Karpas-422 (cell line): ENCODE measurements around the gene BTBD16. TPM values are rescaled to one million over a fixed set of nuclear protein-coding genes. Genes with fewer than 3 reads are reported as not detected.

Experiments used
- DNase-seq: peaks from one replicate; pipeline ENCODE4 v3.0.0-alpha.2; 2015
- H2AFZ ChIP-seq: fragments of 200-600 bp; sonication (generic); 2 replicates; pipeline ENCODE4 v1.6.1; 2014; ENCODE audit warnings: antibody characterized with exemption, low read length, mixed read lengths
- H3K27ac ChIP-seq: fragments of 200-600 bp; sonication (generic); 2 replicates; pipeline ENCODE4 v1.5.1; 2014; ENCODE audit warnings: mild to moderate bottlenecking, low read length, moderate library complexity
- H3K27me3 ChIP-seq: fragments of 200-600 bp; sonication (generic); 2 replicates; pipeline ENCODE4 v1.6.1; 2014; ENCODE audit warnings: low read length, mixed read lengths
- H3K36me3 ChIP-seq: fragments of 200-600 bp; sonication (generic); 2 replicates; pipeline ENCODE4 v1.6.1; 2014; ENCODE audit warnings: low read length, mixed read lengths; ENCODE audit not compliant: insufficient read depth
- H3K4me1 ChIP-seq: fragments of 200-600 bp; sonication (generic); 2 replicates; pipeline ENCODE4 v1.6.1; 2014; ENCODE audit warnings: mild to moderate bottlenecking, low read length, mixed read lengths
- H3K4me2 ChIP-seq: fragments of 200-600 bp; sonication (generic); 2 replicates; pipeline ENCODE4 v1.6.1; 2014; ENCODE audit warnings: low read length, low read depth, mild to moderate bottlenecking; ENCODE audit not compliant: poor library complexity, severe bottlenecking
- H3K4me3 ChIP-seq: fragments of 200-600 bp; sonication (generic); 2 replicates; pipeline ENCODE4 v1.5.1; 2014; ENCODE audit warnings: mild to moderate bottlenecking, antibody characterized with exemption, low read length, mixed read lengths
- H3K79me2 ChIP-seq: fragments of 200-600 bp; sonication (generic); 2 replicates; pipeline ENCODE4 v1.6.1; 2014; ENCODE audit warnings: mild to moderate bottlenecking, low read length, mixed read lengths
- H3K9ac ChIP-seq: fragments of 200-600 bp; sonication (generic); 2 replicates; pipeline ENCODE4 v1.6.0; 2014; ENCODE audit warnings: low read length
- H3K9me2 ChIP-seq: fragments of 200-600 bp; sonication (generic), shearing (Covaris generic); replicated peaks from 2 replicates; pipeline ENCODE4 v1.6.0; 2014; ENCODE audit warnings: mild to moderate bottlenecking, low read length, moderate library complexity; ENCODE audit not compliant: insufficient read depth
- H3K9me3 ChIP-seq: fragments of 300-700, 200-600 bp; sonication (generic); 2 replicates; pipeline ENCODE4 v1.6.1; 2014; ENCODE audit warnings: low read length, mixed read lengths
- H4K20me1 ChIP-seq: fragments of 200-600 bp; sonication (generic); 2 replicates; pipeline ENCODE4 v1.6.1; 2014; ENCODE audit warnings: mild to moderate bottlenecking, antibody characterized with exemption, low read length, low read depth; ENCODE audit not compliant: insufficient read depth
- total RNA-seq: library from RNA; depleted of rRNA; stranded (reverse); fragments of >200 nt; shearing (Covaris generic); gene quantifications from 2 replicates; pipeline ENCODE4 v1.2.3, GENCODE V29; 2014; ENCODE audit warnings: low replicate concordance

Gene BTBD16
- total RNA-seq, 1 experiment from 2014 or later: not detected

GRCh38 chr10:122328676-122329075, 57.6 kb downstream of the BTBD16 start:
- no peak overlapping the region for H3K4me2 ChIP-seq
- no peaks in the 10 kb centered on the region for H3K79me2 ChIP-seq
- peaks cover 3% of the 10 kb centered on the region; the same call in 1 of the 2 replicates for H3K27me3 ChIP-seq
- no peak for DNase-seq
- H3K9me3 ChIP-seq: no peaks in the 10 kb centered on the region
- H3K27ac ChIP-seq: no peak overlapping the region
- H3K9ac ChIP-seq: no peak overlapping the region
- no peaks in the 10 kb centered on the region for H3K4me1 ChIP-seq
- H3K36me3 ChIP-seq: no peaks in the 10 kb centered on the region
- no peak overlapping the region for H2AFZ ChIP-seq
- H3K9me2 ChIP-seq: no peaks in the 10 kb centered on the region
- no peaks in the 10 kb centered on the region for H4K20me1 ChIP-seq
- H3K4me3 ChIP-seq: no peak overlapping the region

DNA sequence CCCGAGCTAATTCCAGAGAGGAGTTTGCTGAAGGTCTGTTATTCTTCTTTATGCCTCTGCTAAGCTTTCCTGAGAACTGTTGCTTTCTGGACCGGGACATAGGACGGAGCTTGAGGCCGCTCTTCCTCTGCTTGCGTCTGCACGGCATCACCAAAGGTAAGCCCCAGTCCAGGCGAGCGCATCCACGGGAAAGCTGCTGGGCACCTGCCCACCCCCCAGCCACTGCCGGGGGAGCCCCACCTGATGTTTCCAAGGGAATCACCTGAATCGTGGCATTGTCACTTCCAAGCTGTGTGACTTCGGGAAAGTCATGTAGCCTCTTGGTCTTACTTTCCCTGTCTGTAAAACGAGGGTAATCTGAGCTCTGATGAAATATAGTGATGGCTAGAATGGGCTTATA, 58.3 kb downstream of the BTBD16 start:
- no peaks in the 10 kb centered on the region for H3K36me3 ChIP-seq
- no peak overlapping the region for H3K4me3 ChIP-seq
- no peak for DNase-seq
- no peaks in the 10 kb centered on the region for H3K79me2 ChIP-seq
- H3K27ac ChIP-seq: no peak overlapping the region
- H2AFZ ChIP-seq: no peak overlapping the region
- H3K27me3 ChIP-seq: peaks cover 3% of the 10 kb centered on the region; the same call in 1 of the 2 replicates
- H3K9ac ChIP-seq: no peak overlapping the region
- H4K20me1 ChIP-seq: no peaks in the 10 kb centered on the region
- no peak overlapping the region for H3K4me2 ChIP-seq
- H3K9me2 ChIP-seq: no peaks in the 10 kb centered on the region
- no peaks in the 10 kb centered on the region for H3K9me3 ChIP-seq
- H3K4me1 ChIP-seq: no peaks in the 10 kb centered on the region

GRCh38 chr10:122331100-122331499, 60.0 kb downstream of the BTBD16 start:
- no peaks in the 10 kb centered on the region for H3K36me3 ChIP-seq
- no peaks in the 10 kb centered on the region for H4K20me1 ChIP-seq
- no peak overlapping the region for H2AFZ ChIP-seq
- no peaks in the 10 kb centered on the region for H3K79me2 ChIP-seq
- 0 out of 2 replicates have a peak, but pooled peaks cover 5% of the 10 kb centered on the region for H3K27me3 ChIP-seq
- H3K9ac ChIP-seq: no peak overlapping the region
- H3K4me2 ChIP-seq: no peak overlapping the region
- no peaks in the 10 kb centered on the region for H3K9me3 ChIP-seq
- H3K4me3 ChIP-seq: no peak overlapping the region
- no peaks in the 10 kb centered on the region for H3K9me2 ChIP-seq
- no peak overlapping the region for H3K27ac ChIP-seq
- H3K4me1 ChIP-seq: no peaks in the 10 kb centered on the region
- DNase-seq: no peak

- no peaks in the 10 kb centered on the region for H4K20me1 ChIP-seq
- H3K9me3 ChIP-seq: no peaks in the 10 kb centered on the region
- no peak overlapping the region for H2AFZ ChIP-seq
- no peak overlapping the region for H3K9ac ChIP-seq
- H3K79me2 ChIP-seq: no peaks in the 10 kb centered on the region
- no peaks in the 10 kb centered on the region for H3K36me3 ChIP-seq
- no peak overlapping the region for H3K4me3 ChIP-seq
- H3K4me1 ChIP-seq: no peaks in the 10 kb centered on the region
- no peak overlapping the region for H3K27ac ChIP-seq
- no peaks in the 10 kb centered on the region for H3K9me2 ChIP-seq
- DNase-seq: no peak
- no peak overlapping the region for H3K4me2 ChIP-seq
- 0 out of 2 replicates have a peak, but pooled peaks cover 5% of the 10 kb centered on the region for H3K27me3 ChIP-seq
Observed at GRCh38 chr10:122331615-122332446, 60.7 kb downstream of the BTBD16 start.

- no peak overlapping the region for H3K27ac ChIP-seq
- H3K9ac ChIP-seq: no peak overlapping the region
- DNase-seq: no peak
- H3K36me3 ChIP-seq: no peaks in the 10 kb centered on the region
- 0 out of 2 replicates have a peak, but pooled peaks cover 5% of the 10 kb centered on the region for H3K27me3 ChIP-seq
- H2AFZ ChIP-seq: no peak overlapping the region
- H3K9me3 ChIP-seq: no peaks in the 10 kb centered on the region
- no peaks in the 10 kb centered on the region for H4K20me1 ChIP-seq
- no peak overlapping the region for H3K4me2 ChIP-seq
- no peak overlapping the region for H3K4me3 ChIP-seq
- no peaks in the 10 kb centered on the region for H3K79me2 ChIP-seq
- H3K4me1 ChIP-seq: no peaks in the 10 kb centered on the region
- H3K9me2 ChIP-seq: no peaks in the 10 kb centered on the region
Observed at GRCh38 chr10:122333037-122333436, 61.9 kb downstream of the BTBD16 start.

- no peak overlapping the region for H2AFZ ChIP-seq
- no peak overlapping the region for H3K9ac ChIP-seq
- no peaks in the 10 kb centered on the region for H3K9me3 ChIP-seq
- no peaks in the 10 kb centered on the region for H3K4me1 ChIP-seq
- 0 out of 2 replicates have a peak, but pooled peaks cover 5% of the 10 kb centered on the region for H3K27me3 ChIP-seq
- H3K27ac ChIP-seq: no peak overlapping the region
- H4K20me1 ChIP-seq: no peaks in the 10 kb centered on the region
- no peak overlapping the region for H3K4me3 ChIP-seq
- no peaks in the 10 kb centered on the region for H3K9me2 ChIP-seq
- no peak overlapping the region for H3K4me2 ChIP-seq
- H3K79me2 ChIP-seq: no peaks in the 10 kb centered on the region
- no peak for DNase-seq
- no peaks in the 10 kb centered on the region for H3K36me3 ChIP-seq
Observed at GRCh38 chr10:122336332-122336731, 65.2 kb downstream of the BTBD16 start.

DNA sequence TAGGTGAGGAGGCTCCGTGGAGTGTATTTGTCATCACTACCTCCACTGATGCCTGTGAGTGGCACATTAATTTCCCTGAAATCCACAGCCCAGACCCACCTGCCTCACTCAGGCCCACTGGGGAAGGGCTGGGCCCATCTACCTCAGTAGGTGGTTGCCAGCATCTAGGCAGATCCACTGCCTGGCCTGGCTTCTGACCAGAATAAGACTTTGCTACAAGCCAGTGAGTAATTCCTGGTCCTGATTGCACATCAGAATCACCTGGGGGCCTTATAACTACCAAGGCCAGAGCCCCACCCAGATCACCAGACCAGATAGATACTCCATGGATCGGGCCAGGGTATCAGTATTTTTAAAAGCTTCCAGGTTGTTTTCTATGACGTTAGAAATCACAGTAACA, 65.9 kb downstream of the BTBD16 start:
- H3K9me2 ChIP-seq: no peaks in the 10 kb centered on the region
- H2AFZ ChIP-seq: no peak overlapping the region
- no peak overlapping the region for H3K9ac ChIP-seq

DNA sequence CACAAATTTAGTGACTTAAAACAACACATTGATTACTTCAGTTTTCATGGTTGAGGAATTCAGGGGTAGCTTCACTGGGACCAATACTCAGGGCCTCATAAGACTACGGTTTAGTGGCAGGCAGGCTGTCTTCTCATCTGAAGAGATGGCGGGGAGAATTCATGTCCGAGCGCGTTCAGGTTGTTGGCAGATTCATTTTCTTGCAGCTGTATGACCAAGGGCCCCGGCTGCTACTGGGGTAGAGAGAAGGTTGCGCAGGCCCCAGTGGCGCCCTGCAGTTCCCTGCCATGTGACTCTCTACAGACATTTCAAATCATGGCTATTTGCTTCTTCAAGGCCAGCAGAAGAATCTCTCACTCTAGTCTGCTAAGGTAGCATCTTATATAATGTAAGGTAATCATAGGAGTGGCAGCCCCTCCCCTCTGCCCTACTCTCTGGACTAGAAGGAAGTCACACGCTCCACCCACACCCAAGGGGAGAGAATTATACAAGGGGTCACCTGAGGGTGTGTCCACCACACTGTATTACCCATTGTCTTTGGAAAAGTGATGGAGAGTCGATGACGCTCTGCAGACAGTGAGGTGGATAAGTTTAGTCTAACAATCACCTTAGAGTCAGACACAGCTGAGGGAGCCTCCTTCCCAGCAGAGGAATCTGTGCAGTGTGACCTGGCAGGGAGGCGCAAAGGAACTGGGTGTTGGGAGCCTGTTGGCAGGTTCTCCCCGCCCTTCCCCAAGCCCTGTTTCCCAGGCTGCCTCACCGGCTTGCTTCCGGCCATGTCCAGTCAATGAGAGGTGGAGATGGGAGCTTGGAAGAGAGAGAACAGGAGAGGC, 67.7 kb downstream of the BTBD16 start:
- Histone ChIP-seq H3K4me3 (no peak overlapping the region), H3K4me2 (no peak overlapping the region), H2AFZ (no peak overlapping the region), H3K36me3 (no peaks in the 10 kb centered on the region), H3K9me2 (no peaks in the 10 kb centered on the region), H3K9me3 (no peaks in the 10 kb centered on the region), H3K9ac (no peak overlapping the region), H3K79me2 (no peaks in the 10 kb centered on the region), H3K4me1 (peaks cover 12% of the 10 kb centered on the region), H3K27ac (no peak overlapping the region), H3K27me3 (0 out of 2 replicates have a peak, but pooled peaks cover 2% of the 10 kb centered on the region), H4K20me1 (no peaks in the 10 kb centered on the region)
- no peak for DNase-seq

More for the DNA sequence above, 65.9 kb downstream of the BTBD16 start:
- H3K4me1 ChIP-seq: no peaks in the 10 kb centered on the region
- H3K9me3 ChIP-seq: no peaks in the 10 kb centered on the region
- H3K36me3 ChIP-seq: no peaks in the 10 kb centered on the region
- H4K20me1 ChIP-seq: no peaks in the 10 kb centered on the region
- no peak overlapping the region for H3K4me2 ChIP-seq
- H3K79me2 ChIP-seq: no peaks in the 10 kb centered on the region
- no peak for DNase-seq
- no peak overlapping the region for H3K27ac ChIP-seq
- no peak overlapping the region for H3K4me3 ChIP-seq
- 0 out of 2 replicates have a peak, but pooled peaks cover 5% of the 10 kb centered on the region for H3K27me3 ChIP-seq
